GM12865 (cell line): ENCODE measurements around the gene DNAH11.
"Not testable (repeated sequence)": the region's sequence is repeated elsewhere in the genome, so short reads cannot be mapped to it uniquely, and the experiment has no call there.

ENCODE experiments used
- DNase-seq: peaks from one replicate; pipeline ENCODE4 v3.0.0; 2010; ENCODE audit warnings: low read depth
- H3K4me3 ChIP-seq: 2 replicates; pipeline ENCODE4 v1.5.1; 2011; ENCODE audit warnings: mild to moderate bottlenecking, low read depth, low read length, control low read depth
- TF ChIP-seq, protein P1 (sequence below): IDR thresholded peaks from 2 replicates; pipeline ENCODE4 v1.5.1; 2011; ENCODE audit warnings: low read length, control low read depth, low read depth, inconsistent platforms; ENCODE audit not compliant: insufficient read depth; ENCODE audit errors: missing control alignments

The DNAH11 gene

DNA sequence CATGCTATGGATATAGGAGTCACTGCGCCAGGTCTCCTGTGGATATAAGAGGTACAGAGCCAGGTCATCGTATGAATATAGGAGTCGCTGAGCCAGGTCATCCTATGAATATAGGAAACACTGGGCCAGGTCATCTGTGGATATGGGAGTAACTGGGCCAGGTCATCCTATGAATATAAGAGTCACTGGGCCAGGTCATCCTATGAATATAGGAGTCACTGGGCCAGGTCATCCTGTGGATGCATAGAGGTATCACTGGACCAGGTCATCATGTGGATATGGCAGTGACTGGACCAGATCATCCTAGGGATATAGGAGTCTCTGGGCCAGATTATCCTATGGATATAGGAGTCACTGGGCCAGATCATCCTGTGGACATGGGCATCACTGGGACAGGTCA is 181.7 kb downstream of the DNAH11 start:
- TF ChIP-seq, protein P1, sequence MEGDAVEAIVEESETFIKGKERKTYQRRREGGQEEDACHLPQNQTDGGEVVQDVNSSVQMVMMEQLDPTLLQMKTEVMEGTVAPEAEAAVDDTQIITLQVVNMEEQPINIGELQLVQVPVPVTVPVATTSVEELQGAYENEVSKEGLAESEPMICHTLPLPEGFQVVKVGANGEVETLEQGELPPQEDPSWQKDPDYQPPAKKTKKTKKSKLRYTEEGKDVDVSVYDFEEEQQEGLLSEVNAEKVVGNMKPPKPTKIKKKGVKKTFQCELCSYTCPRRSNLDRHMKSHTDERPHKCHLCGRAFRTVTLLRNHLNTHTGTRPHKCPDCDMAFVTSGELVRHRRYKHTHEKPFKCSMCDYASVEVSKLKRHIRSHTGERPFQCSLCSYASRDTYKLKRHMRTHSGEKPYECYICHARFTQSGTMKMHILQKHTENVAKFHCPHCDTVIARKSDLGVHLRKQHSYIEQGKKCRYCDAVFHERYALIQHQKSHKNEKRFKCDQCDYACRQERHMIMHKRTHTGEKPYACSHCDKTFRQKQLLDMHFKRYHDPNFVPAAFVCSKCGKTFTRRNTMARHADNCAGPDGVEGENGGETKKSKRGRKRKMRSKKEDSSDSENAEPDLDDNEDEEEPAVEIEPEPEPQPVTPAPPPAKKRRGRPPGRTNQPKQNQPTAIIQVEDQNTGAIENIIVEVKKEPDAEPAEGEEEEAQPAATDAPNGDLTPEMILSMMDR, result no peak
- DNase-seq, result no peak
- no peak overlapping the region for H3K4me3 ChIP-seq

DNA sequence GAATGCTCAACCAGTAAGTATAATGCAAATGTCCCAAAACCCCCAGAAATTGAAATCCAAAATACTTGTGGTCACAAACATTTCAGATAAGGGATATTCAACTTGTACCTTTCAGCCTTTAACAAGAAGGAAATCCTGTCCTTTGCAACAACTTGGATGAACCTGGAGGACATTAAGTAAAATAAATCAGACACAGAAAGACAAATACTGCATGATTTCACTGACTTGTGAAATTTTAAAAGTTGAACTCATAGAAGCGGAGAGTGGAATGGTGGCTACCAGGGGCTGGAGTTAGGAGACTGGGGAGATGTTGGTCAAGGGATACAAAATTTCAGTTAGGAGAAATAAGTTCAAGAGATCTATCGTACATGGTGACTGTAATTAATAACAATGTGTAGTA is 187.6 kb downstream of the DNAH11 start:
- TF ChIP-seq, protein P1, result no peak
- no peak overlapping the region for H3K4me3 ChIP-seq
- no peak for DNase-seq

DNA sequence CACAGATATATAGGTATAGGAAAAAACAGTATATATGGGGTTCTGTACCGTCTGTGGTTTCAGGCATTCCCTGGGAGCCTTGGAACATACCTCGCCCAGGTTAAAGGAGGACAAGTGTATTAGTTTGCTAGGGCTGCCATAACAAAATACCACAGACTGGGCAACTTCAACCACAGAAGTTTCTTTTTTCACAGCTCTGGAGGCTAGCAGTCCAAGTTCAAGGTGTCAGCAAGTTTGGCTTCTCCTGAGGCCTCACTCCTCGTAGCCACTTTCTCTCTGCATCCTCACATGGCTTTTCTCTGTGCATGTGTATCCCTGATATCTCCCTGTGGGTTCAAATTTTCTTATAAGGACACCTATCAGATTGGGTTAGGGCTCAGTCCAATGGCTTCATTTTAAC is 189.1 kb downstream of the DNAH11 start:
- DNase-seq, result no peak
- TF ChIP-seq, protein P1, result no peak
- H3K4me3 ChIP-seq, result no peak overlapping the region

DNA sequence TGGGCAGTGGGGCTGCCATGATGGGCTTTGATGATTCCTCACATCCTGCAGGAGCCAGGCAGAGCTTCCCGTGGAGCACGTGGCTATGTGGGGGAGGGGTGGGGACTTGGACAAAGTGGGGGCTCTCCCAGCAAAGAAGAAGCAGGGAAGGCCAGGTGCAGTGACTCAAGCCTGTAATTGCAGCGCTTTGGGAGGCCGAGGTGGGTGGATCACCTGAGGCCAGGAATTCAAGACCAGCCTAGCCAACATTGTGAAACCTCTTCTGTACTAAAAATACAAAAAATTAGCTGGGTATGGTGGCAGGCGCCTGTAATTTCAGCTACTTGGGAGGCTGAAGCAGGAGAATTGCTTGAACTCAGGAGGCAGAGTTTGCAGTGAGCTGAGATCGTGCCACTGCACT is 190.1 kb downstream of the DNAH11 start:
- not testable (repeated sequence) for H3K4me3 ChIP-seq, DNase-seq

DNA sequence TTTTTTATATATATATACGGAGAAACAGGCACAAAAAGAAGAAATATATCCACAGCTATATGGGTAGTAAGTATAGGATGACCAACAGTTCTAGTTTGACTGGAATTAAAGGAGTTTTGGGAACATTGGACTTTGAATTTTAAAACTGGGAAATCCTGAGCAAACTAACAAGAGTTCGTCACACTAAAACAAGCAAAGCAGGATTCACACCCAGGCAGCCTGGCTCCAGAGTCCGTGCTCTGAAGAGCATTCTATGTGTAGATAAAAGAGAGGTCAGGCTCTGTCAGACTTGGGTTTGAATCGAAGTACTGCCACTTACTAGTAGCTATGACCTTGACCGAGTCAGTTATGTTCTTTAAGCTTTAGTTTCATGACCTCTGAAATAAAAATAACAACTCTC is 191.0 kb downstream of the DNAH11 start:
- DNase-seq, result no peak
- TF ChIP-seq, protein P1, result no peak

DNA sequence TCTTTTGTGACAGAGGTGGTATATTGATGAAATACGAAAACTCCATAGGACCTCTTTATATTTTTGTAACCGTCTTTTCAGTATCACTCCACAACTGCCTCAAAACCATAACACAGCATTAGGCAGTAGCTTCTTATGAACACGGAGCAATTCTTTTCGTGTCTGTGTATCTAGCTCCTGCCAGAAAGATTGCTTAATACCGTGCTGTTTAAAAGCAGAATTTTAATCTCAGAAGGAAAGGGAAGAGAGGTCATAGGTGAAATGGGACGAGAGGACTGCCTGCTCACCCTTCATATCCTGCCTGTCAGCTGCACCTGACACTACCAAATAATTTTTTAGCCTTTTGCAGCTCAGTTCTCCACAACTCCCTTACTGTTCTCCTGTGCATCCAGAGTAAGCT is 200.7 kb downstream of the DNAH11 start:
- H3K4me3 ChIP-seq, result no peak overlapping the region
- DNase-seq, result no peak
- TF ChIP-seq, protein P1, result no peak

More for the DNA sequence above, 191.0 kb downstream of the DNAH11 start:
- H3K4me3 ChIP-seq, result no peak overlapping the region

DNA sequence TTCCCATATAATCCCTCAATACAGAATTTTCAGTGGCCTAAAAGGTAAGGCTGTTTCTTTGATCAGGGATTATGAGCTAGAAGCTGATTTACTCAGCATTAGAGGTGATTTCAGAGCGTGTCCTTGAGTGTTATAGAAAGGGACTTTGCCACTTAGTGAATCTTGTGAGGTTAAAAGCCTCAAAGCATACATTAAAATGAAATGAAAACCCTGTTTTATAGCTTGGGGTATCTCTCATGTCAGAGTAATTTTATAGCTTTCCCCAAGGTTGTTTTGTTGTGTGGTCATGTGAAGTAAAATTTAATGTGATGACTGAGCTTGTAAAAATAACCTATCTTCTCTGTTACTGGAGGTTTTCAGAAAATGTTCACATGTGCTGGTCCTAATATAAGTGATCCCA is 204.1 kb downstream of the DNAH11 start:
- H3K4me3 ChIP-seq, result no peak overlapping the region
- TF ChIP-seq, protein P1, result no peak

More for the DNA sequence above, 204.1 kb downstream of the DNAH11 start:
- DNase-seq, result no peak
